ENCODE data around the gene SPART. TPM values are rescaled to one million over a fixed set of nuclear protein-coding genes. Genes with fewer than 3 reads are reported as not detected.

Gene SPART
- total and polyA plus RNA-seq, 9 of the 15 experiments (the other 6 are each of a cell fraction or from before 2014, with no cell fraction given) = 18.7 to 79.0 (median 41.0) TPM

GRCh38 chr13:36385489-36385888 lies 39.3 kb upstream of the SPART start:
- in situ Hi-C loops (cut with MboI) = no loop called here
- BruUV-seq (replicated peaks) = no TSS peak

GRCh38 chr13:36382030-36382429 lies 35.8 kb upstream of the SPART start:
- no peak for TF ChIP-seq ATF7 (IDR thresholded peaks at IDR 0.05)
- TF ChIP-seq ZNF324 (CRISPR knock-in tag; IDR thresholded peaks at IDR 0.05) = no peak
- no peak for TF ChIP-seq NKRF (IDR thresholded peaks at IDR 0.05; ENCODE audit: borderline replicate concordance)
- TF ChIP-seq CHAMP1 (IDR thresholded peaks at IDR 0.05) = no peak
- no peak for TF ChIP-seq SOX6 (IDR thresholded peaks at IDR 0.05)
- no peak for TF ChIP-seq JUNB (CRISPR knock-in tag; conservative IDR thresholded peaks at IDR 0.05)
- FAIRE-seq = no peak
- Histone ChIP-seq H3K9ac (ENCODE audit: insufficient read depth in 1 of 2, low read depth in 2 of 2, low read length in 2 of 2) (no peak overlapping the region), H3K36me3 (ENCODE audit: control insufficient read depth, insufficient read depth, low read length) (no peaks in the 10 kb centered on the region), H4K20me1 (replicated peaks; ENCODE audit: control insufficient read depth, insufficient read depth, low read length) (no peaks in the 10 kb centered on the region), H3K4me1 (replicated peaks in 1 of 2; ENCODE audit: control insufficient read depth in 2 of 2, insufficient read depth in 2 of 2, low read length in 2 of 2) (no peaks in the 10 kb centered on the region), H3K79me2 (ENCODE audit: control insufficient read depth, insufficient read depth, low read length) (no peaks in the 10 kb centered on the region), H3K9me3 (replicated peaks; ENCODE audit: control insufficient read depth, insufficient read depth, low read depth, low read length) (no peaks in the 10 kb centered on the region), H3K4me3 (no peak overlapping the region), H3K27me3 (ENCODE audit: control insufficient read depth in 2 of 2, insufficient read depth in 2 of 2, low read length in 2 of 2) (peaks cover 0 to 3% of the 10 kb centered on the region in 2 experiments; a peak in 1 of 5 replicates), H2AFZ (ENCODE audit: low read depth, low read length) (no peak overlapping the region), H3K4me2 (ENCODE audit: insufficient read depth, low read length) (no peak overlapping the region), H3K27ac (ENCODE audit: extremely low read depth, low read depth, low read length) (no peak overlapping the region), H3K9me1 (ENCODE audit: control insufficient read depth, insufficient read depth, low read length) (no peaks in the 10 kb centered on the region)
- WGBS (ENCODE audit: insufficient coverage, low coverage, missing lambda C conversion rate) = 0% methylated on average over 3 of the region's 3 CpGs
- in situ Hi-C loops (cut with MboI) = no loop called here
- intact Hi-C loops (cut with micrococcal nuclease) = no loop called here
- BruUV-seq (replicated peaks) = no TSS peak
- no peak for ATAC-seq
- DNase-seq (ENCODE audit: extremely low read depth in 1 of 4, low spot score in 3 of 4) = no peak
- CTCF ChIA-PET (ENCODE audit: low intra/inter-chr PET ratio) = no interaction called here
- POLR2A ChIA-PET = no interaction called here

More at GRCh38 chr13:36385489-36385888, 39.3 kb upstream of the SPART start:
- H4K20me1 ChIP-seq (replicated peaks; ENCODE audit: control insufficient read depth, insufficient read depth, low read length) = no peaks in the 10 kb centered on the region
- H3K79me2 ChIP-seq (ENCODE audit: control insufficient read depth, insufficient read depth, low read length) = no peaks in the 10 kb centered on the region
- H3K9ac ChIP-seq (ENCODE audit: insufficient read depth in 1 of 2, low read depth in 2 of 2, low read length in 2 of 2) = no peak overlapping the region
- H3K4me1 ChIP-seq (replicated peaks in 1 of 2; ENCODE audit: control insufficient read depth in 2 of 2, insufficient read depth in 2 of 2, low read length in 2 of 2) = no peaks in the 10 kb centered on the region
- ChIA-PET CTCF (ENCODE audit: low intra/inter-chr PET ratio) (no interaction called here), POLR2A (no interaction called here)
- DNase-seq (ENCODE audit: extremely low read depth in 1 of 4, low spot score in 3 of 4) = no peak
- no peaks in the 10 kb centered on the region for H3K9me1 ChIP-seq (ENCODE audit: control insufficient read depth, insufficient read depth, low read length)
- H2AFZ ChIP-seq (ENCODE audit: low read depth, low read length) = no peak overlapping the region
- H3K36me3 ChIP-seq (ENCODE audit: control insufficient read depth, insufficient read depth, low read length) = no peaks in the 10 kb centered on the region
- intact Hi-C loops (cut with micrococcal nuclease) = no loop called here
- no peak overlapping the region for H3K4me2 ChIP-seq (ENCODE audit: insufficient read depth, low read length)
- H3K27me3 ChIP-seq (ENCODE audit: control insufficient read depth in 2 of 2, insufficient read depth in 2 of 2, low read length in 2 of 2) = no peaks in the 10 kb centered on the region
- FAIRE-seq = no peak
- 13% methylated on average over 1 of the region's 1 CpG for WGBS (ENCODE audit: insufficient coverage, low coverage, missing lambda C conversion rate)
- ATAC-seq = no peak
- TF ChIP-seq RFX1 (IDR thresholded peaks at IDR 0.05) = no peak
- no peaks in the 10 kb centered on the region for H3K9me3 ChIP-seq (replicated peaks; ENCODE audit: control insufficient read depth, insufficient read depth, low read depth, low read length)
- H3K4me3 ChIP-seq = no peak overlapping the region
- H3K27ac ChIP-seq (ENCODE audit: extremely low read depth, low read depth, low read length) = no peak overlapping the region

All from K562 (cell line).